Stimulated activated naive CD4-positive, alpha-beta T cell (primary cell): ENCODE results near the gene ACO2.

Source experiments
- DNase-seq, 6 experiments: peaks; one replicate each; lab custom pipeline; 2025; lab: John Stamatoyannopoulos, UW

ACO2 gene

DNA sequence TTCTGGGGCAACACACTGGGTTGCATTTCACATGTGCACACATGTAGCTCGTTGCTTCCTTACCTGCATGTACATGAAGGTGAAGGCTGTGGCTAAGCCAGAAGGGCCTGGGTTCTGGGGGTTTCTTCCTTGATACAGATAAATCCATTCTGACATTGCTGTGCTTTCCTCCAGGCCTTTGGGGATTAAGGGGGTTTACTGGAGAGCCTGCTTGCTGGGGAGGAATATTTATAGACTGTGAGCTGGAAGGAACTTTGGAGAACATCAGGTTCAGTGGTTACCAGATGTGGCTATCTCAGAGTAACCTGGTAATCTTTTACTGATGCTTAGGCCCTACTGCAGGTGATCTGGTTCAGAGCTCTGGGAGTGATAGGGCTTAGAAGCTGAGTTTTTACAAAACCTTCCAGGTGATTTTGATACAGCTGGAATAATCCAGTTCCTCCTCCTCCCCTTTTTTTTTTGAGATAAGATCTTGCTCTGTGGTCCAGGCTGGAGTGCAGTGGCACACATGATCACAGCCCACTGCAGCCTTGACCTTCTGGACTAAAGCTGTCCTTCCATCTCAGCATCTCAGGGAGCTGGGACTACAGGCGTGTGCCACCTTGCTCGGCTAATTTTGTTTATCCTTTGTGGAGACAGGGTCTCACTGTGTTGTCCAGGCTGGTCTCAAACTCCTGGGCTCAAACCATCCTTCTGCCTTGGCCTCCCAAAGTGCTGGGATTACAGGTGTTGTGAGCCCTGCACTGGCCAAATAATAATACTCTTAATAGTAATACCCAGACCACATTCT lies 19.9 kb downstream of the ACO2 start:
- DNase-seq, result no peak

DNA sequence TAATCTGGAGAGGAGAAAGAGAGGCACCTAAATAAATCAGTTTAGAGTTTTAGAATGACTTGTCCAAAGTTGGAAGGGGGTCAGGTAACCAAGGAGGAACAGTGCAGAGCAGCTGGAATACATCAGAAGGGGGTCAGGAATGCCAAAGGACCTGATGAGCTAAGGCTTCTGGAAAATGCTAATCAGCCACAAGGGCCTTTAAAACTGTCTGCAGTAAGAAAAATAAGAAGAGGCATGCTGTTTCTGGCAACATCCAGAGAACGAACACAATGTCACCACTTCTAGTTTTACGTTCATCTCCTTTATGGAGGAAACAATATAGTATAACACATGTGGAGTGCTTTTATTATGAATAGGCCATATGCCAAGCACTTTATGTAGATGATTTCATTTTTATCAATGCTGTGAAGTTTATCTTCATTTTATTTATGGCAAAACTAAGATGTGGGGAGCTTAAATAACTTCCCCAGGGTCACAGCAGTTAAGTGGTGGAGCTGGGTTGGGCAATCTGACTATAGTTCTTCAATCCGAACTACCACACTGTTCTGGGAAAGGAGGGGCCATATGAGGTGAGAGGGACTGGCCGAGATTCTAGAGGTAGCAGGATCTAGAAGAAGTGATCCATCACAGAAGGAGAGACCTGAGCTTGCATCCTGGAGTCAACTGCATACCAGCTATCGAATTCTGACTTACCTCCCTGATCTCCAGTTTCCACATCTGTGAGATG lies 22.6 kb downstream of the ACO2 start:
- no peak for DNase-seq

GRCh38 chr22:41498303-41498835 lies 29.5 kb downstream of the ACO2 start:
- DNase-seq, result no peak

DNA sequence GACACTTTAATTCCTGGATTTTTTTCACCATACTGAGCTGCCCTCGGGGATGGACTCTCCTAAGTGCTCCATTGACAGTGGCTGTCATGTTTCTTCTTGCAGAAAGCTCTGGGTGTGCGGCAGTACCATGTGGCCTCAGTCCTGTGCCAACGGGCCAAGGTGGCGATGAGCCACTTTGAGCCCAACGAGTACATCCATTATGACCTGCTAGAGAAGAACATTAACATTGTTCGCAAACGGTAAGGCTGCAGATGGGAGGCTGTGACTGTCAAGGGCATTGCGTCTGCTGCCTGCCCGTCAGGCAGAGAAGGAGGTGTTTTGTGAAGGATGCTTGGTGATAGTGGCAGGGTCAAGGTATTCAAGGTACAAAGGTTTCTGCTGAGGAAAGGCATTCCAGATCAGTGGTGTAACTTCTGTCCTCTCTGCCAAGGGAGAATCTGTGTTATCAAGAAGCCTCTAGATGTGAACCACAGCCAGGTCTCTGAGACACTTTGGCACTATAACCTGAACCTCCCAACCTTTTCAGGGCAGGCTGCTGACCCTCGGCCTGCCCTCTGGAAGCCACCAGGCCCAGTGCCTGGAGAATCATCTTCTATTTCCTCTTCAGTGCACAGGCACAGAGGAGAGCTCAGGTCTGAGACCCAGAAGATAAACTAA lies 30.8 kb downstream of the ACO2 start:
- no peak for DNase-seq

- no peak for DNase-seq
These were observed 31.4 kb downstream of the ACO2 start for GRCh38 chr22:41500303-41500702.

DNA sequence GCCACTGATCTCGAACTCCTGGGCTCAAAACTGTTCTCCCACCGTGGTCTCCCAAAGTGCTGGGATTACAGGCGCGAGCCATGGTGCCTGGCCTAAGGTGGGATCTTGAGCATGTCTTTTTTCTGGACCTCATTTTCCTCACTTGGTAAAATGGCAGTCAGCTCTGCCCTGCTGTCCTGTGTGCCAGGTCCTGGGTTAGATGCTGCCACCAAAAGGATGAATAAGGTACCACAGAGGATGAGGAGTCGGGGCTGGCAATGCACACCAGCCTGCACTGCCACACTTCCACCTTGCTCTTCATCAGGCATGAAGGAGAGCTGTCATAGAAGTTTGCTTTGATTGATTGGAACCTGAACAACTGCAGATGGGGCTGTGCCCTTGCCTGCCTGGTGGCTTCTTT lies 32.3 kb downstream of the ACO2 start:
- peak in 2 of 6 experiments; percentile 9 for DNase-seq

DNA sequence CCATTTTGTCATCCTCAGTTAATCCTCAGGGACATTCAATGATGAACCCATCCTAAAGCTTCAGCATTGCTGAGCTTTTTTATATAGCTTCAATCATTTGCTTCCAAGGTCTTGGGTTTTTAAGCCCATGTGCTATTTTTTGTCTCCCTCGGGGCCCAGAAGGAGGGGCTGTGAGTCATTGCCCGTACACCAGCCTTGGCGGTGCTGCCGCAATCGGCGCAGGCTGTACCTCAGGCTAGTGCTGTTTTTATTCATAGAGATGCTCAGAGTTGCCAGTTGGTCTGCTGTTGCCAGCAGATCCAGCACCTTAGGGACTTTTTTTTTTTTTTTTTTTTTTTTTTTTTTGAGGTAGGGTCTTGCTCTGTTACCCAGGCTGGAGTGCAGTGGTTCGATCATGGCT lies 35.5 kb downstream of the ACO2 start:
- no peak for DNase-seq

DNA sequence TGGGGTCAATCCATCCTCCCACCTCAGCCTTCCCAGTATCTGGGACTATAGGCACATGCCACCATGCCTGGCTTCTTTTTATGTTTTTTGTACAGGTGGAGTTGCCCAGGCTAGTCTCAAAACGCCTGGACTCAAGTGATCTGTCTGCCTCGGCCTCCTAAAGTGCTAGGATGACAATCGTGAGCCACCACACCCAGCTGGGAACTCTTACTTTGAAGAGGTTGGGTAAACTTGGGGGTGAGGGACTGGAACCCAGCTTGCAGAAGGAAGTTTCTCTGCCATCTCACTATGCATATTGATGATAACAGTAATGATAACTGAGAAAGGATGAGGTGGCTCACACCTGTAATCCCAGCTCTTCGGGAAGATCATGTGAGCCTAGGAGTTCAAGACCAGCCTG lies 35.9 kb downstream of the ACO2 start:
- no peak for DNase-seq

DNA sequence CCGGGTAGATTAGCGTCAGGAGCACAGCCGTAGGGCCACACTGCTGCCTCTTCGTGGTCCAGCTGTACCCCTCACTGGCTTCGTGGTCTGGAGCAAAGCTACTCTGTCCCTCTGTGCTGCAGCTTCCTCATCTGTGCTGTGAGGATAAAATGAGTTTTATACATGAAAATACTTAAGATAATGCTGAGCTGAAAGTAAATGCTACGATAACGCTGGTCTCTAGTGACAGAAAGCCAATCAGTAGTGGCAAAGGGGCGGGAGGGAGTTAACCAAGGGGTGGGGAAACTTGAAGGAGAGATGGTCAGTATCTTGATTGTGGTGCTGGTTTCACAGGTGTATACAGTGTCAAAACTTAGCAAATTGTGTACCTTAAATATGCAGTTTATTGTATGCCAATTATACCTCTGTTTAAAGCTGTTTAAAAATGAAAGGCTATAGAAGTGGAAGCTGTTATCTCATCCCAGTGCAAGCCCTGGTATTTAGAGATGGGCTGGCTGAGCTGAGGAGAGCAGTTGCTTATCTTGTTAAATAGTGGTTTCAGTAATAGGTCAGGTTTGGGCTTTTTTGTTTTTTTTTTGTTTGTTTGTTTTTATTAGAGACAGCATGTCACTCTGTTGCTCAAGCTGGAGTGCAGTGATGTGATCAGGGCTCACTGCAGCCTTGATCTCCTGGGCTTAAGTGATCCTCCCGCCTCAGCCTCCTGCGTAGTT lies 36.7 kb downstream of the ACO2 start:
- DNase-seq, result no peak

- DNase-seq, result no peak
These were observed 38.6 kb downstream of the ACO2 start for GRCh38 chr22:41507330-41508063.

- no peak for DNase-seq
These were observed 39.9 kb downstream of the ACO2 start for GRCh38 chr22:41508770-41509170.

- DNase-seq, result no peak
These were observed 42.6 kb downstream of the ACO2 start for GRCh38 chr22:41511521-41511968.

GRCh38 chr22:41512421-41513194 lies 43.7 kb downstream of the ACO2 start:
- no peak for DNase-seq

GRCh38 chr22:41513391-41513790 lies 44.5 kb downstream of the ACO2 start:
- no peak for DNase-seq

- DNase-seq, result no peak
These were observed 47.5 kb downstream of the ACO2 start for GRCh38 chr22:41516462-41516861.

DNA sequence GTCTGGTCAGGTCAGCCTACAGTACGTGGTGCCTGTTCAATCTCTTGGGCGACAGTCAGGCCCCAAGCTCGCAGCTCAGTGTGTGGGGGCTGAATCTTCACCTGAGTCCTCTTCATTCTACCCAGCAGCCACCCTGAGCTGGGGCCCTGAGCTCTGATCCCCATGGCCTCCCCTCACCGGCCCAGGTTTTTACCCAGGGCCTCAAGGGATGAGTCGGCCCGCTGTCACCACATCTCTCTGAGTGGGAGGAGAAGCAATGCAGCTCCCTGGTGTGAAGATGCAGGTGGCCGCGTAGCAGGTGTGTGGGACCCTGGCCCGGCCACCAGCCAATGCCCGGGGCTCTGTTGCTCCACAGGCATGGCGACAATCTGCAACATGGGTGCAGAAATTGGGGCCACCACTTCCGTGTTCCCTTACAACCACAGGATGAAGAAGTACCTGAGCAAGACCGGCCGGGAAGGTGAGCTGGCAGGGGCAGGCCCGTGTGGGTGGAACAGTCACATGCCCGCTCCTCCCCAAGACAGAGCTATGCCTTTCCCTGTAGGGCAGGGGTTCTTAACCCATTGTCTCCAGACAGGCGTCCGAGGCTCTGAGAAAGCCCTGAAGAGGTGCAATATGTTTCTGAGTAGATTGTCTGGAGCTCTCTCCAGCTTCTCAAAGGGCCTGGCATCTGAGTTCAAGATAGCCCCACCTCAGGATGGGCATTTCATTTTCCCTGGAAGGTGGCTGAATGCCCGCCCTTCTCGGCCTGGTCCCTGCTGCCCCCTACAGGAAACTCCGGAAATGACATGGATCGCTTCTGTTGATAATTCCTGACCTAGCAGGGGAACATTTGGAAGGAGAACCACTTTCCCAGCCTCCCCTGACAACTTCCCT lies 48.5 kb downstream of the ACO2 start:
- DNase-seq, result peak in 4 of 6 experiments; percentile 15 to 28 (median 22)

DNA sequence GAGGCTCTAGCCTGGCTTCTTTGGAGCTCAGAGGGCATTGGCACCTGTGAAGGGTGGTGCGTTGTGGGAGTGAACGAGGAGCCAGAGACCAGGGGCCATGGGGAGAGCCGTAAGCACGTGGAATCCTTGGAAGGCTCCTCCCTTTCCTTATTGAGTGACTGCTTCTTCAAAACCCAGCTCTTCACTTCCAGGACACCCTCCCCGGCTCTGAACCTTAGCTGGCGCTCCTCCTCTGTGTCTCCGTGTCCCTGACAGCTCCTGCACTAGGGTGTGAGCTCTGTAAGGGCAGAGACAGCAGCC lies 49.1 kb downstream of the ACO2 start:
- DNase-seq, result no peak

DNA sequence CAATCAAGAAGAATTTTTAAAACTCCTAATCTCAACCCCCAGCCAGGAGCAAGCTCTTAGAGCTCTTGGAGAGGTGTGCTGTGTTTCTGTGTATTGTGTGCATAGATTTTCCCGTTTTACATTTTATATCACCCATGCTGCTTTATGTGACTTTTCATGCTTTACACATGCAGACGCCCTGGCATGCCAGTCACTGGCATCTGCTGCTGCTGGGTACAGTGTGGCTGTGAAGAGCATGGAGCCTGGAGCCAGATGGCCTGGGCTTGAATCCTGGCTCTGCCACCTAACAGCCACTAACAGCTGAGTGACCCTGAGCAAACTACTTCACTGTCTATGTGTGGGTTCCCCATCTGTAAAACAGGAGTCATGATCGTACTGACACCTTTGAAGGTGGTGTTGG lies 52.2 kb downstream of the ACO2 start:
- no peak for DNase-seq

DNA sequence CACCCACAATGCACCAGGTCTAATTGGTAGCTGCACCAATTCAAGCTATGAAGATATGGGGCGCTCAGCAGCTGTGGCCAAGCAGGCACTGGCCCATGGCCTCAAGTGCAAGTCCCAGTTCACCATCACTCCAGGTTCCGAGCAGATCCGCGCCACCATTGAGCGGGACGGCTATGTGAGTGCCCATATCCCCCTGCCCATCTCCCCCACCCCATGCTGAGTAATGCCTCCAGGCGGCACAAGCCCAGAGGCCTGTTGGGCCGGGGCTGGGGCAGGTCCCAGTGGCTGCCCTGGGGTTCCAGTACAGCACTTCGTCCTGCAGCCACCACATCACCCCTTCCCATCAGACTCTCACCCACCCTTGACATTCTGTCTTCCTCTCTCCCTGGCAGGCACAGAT lies 53.9 kb downstream of the ACO2 start:
- DNase-seq, result no peak
